ENCODE measurements around the gene RPL7A. TPM values are rescaled to one million over a fixed set of nuclear protein-coding genes. Genes with fewer than 3 reads are reported as not detected.
"Not testable (repeated sequence)": the region's sequence is repeated elsewhere in the genome, so short reads cannot be mapped to it uniquely, and the experiment has no call there.

RPL7A gene
- total RNA-seq, 1 donor from 2014 or later, result 834 TPM

DNA sequence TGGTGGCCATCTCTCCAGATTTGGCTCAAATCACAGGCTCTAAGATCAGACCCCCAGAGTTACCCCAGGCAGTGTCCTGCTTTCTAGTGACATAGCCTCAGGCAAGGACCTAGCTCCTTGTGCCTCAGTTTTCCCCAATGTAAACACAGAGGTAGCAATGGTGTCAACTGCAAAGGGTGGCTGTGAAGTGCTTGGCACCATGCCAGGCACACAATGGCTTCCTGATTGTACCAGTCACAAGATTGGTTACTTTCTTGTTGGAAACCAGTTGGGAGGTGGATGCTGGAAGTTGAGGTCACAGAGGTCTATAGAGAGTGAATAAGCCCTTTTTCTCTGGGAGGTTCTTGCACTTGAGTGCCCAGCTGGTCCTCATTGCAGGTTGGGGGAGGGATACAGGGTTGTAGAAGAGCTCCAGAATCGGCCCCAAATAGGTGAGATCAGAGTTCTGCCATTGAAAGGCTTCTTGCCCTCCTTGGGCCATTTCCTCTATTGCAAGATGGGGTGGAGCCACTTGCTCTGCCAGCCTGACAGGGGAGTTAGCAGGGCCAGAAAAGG lies 30.5 kb downstream of the RPL7A start:
- intact Hi-C loops (cut with DNase I), result no loop called here
- DNase-seq (no peak), ATAC-seq (ENCODE audit: poor library complexity) (no peak)

DNA sequence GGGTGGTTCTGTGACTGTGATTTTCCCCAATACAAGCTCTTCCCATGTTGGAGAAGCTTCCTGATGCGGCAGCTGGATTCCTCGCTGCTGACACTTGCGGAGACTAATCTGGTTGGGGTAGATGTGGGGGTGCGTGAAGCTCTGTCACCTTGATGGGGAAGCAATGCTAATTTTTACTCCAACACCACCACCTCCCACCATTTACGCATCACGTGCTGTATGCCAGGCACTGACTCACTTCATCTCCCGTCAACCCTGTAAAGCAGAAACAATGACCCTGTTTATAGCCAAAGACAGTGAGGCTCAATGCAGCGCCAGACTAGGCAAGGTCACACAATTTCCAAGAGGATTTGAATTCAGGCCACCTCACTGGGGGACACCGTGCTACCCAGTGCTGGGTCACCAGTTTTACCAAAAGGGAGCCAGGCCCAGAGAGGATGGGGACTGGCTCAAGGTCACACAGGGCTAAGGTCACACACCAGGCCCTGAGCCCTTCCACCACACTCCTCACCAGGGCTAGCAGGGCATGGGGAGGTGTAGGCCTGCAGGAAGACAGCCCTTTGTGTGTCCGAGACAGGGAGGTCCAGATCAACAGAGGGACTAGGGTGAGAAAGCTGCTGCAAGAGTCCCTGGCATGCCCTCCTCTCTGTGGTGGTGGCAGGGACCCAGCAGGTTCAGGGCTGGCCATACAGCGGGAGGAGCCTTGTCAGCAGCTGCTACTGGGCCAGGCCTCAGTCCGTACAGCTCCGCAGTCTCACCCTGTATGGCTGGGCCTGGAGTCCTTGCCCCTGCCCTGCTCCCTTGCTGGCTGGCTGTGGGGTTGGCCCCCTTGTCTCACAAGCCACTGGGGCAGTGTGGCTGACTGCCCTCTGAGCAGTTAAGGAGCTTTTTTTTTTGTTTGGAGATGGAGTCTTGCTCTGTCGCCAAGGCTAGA lies 31.4 kb downstream of the RPL7A start:
- ATAC-seq (ENCODE audit: poor library complexity) (no peak), DNase-seq (no peak)

DNA sequence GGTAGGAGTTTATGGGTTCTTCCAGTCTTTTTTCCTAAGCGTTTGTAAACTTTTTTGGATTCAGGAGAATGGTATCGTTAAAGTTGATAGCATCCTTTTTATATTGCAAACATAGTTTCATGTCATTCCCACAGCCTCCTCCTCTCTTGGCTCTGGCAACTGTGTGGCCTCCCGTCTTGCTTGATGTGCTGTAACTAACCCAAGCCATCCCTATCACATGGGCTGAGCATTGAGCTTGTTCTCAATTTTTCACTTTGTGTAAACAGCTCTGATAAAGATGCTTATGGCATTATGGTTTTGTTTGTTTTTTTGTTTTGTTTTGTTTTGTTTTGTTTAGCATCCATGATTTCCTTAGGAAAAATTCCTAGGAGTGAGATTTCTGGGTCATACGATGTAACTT lies 32.7 kb downstream of the RPL7A start:
- intact Hi-C loops (cut with DNase I), result no loop called here
- DNase-seq, result no peak
- no peak for ATAC-seq (ENCODE audit: poor library complexity)

More for the DNA sequence above, 31.4 kb downstream of the RPL7A start:
- intact Hi-C loops (cut with DNase I), result no loop called here

DNA sequence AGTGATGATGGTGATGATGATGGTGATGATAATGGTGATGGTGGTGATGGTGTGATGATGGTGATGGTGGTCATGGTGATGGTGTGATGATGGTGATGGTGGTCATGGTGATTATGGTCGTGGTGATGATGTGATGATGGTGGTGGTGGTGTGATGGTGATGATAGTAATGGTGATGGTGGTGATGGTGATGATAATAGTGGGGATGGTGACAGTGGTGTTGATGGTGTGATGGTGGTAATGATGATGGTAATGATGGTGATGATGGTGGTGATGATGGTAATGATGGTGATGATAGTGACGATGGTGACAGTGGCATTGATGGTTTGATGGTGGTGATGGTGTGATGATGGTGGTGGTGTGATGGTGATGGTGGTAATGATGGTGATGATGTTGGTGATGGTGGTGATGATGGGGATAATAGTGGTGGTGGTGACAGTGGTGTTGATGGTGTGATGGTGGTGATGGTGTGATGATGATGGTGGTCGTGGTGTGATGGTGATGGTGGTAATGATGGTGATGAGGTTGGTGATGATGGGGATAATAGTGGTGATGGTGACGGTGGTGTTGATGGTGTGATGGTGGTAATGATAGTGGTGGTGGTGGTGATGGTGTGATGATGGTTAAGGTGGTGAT lies 34.6 kb downstream of the RPL7A start:
- DNase-seq, result no peak
- ATAC-seq (ENCODE audit: poor library complexity), result no peak
- intact Hi-C loops (cut with DNase I), result no loop called here

DNA sequence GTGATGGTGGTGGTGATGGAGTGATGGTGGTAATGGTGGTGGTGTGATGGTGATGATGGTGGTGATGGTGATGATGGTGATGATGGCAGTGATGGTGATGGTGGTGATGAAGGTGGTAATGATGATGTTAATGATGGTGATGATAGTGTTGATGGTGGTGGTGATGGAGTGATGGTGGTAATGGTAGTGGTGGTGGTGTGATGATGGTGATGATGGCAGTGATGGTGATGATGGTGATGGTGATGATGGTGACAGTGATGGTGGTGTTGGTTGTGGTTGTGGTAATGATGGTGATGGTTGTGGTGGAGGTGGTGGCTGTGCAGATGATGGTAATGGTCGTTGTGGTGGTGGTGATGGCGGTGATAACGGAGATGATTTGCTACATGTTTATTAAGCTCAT lies 35.4 kb downstream of the RPL7A start:
- intact Hi-C loops (cut with DNase I), result no loop called here
- no peak for ATAC-seq (ENCODE audit: poor library complexity)
- no peak for DNase-seq

DNA sequence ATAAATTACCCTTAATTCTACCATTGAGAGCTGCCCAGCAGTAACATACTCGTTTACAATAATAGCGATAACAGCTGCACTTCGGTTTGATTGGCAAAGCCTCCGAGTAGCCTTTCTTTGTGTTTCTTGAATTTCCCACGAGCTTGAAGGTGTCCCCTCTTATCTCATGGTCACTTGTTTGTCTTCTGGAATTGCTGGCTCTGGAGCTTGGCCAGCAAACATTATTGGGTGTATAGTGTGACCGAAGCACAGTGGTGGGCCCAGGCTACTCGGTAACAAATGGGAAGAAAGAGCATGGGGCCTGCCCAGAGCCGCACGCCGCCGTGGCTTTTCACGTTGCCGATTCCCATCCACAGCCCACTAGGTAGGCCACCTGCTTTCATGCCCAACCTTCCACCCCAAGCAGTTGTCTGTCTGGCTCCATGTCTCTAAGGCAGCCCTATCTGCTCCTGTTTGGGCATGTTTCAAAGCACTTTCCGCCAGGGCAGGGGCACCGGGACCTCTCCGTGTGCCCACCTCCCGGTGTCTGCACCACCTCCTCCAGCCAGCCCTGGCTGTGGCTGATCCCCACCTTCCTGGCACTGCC lies 36.8 kb downstream of the RPL7A start:
- ATAC-seq (ENCODE audit: poor library complexity) (no peak), DNase-seq (no peak)
- intact Hi-C loops (cut with DNase I), result no loop called here

DNA sequence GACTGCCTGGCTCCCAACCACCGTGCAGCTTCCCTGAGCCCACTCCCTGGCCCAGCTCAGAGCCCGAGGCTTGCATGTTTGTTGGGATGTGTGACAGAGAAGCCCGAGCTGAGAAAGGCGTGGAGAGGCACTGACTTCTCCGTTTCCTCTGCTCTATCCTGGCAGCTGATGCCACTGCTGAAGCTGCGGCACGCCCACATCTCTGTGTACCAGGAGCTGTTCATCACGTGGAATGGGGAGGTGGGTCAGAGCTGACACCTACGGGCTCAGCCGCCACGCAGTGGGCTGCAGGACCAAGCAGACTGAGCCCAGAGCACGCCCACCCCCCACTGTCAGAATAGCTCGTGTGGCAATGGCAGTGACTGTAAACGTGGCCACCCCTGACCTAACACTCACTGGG lies 37.4 kb downstream of the RPL7A start:
- ATAC-seq (ENCODE audit: poor library complexity) (no peak), DNase-seq (no peak)
- intact Hi-C loops (cut with DNase I), result no loop called here

DNA sequence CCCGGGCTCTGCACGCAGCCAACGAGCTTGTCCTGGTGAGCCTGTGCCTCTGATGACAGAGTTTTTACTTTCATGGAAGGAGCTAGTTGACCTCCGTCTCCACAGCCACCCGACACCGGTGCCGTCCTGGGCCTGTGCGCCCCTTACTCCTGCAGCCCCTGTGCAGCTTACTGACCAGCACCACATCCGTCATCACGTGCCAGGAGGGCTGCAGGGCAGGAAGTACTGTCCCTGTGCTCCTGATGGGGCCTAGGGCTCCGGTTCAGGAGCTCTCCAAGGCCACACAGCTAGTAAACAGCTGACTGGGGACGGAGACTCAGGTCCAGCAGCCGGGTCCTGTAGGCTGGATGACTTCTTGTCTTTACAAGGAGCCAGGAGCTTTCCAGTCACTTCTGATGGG lies 38.3 kb downstream of the RPL7A start:
- intact Hi-C loops (cut with DNase I), result no loop called here
- DNase-seq, result peak; percentile 22
- ATAC-seq (ENCODE audit: poor library complexity), result no peak

DNA sequence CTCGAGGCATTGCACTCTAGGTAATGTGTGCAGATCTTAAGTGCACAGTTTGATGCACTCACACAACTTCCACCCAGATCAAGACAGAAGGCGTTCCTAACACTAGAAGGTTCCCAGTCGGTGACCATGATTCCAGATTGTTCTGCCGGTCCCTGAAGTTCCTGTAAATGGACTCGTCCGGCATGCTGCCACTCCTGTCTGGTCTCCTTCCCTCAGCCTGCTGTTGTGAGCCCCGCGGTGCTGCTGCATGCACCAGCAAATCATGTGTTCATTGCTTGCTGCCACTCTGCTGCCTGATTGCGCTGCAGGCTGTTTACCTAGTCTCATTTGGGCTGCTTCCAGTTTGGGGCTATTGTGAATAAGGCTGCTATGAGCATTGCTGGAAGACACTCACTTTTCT lies 39.7 kb downstream of the RPL7A start:
- ATAC-seq (ENCODE audit: poor library complexity) (no peak), DNase-seq (no peak)
- intact Hi-C loops (cut with DNase I), result no loop called here

DNA sequence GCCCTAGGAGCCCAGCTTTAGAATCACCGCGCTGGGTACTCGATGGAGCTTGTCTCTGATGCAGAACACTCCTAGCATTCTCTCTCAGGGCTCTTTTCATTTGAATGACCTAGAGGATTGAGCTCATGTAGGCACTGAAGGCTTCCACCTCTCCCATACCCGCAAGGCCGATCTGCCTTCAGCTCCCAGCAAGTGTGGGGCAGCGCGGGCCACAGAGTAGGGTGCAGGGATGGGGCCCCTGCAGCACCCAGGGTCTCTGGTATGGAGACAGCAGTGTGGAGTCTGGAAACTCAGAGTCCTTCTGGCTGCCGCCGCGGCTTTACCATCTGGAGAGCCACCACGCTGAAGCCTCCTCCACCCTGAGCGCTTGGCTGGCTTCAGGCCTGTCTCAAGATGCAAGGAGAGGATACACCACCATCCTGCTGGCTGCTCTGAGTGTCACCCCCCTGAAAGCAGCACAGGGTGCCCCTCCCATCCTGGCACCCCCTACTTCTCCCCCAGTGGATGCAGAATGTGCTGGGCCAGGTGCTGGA lies 41.1 kb downstream of the RPL7A start:
- no peak for ATAC-seq (ENCODE audit: poor library complexity)

DNA sequence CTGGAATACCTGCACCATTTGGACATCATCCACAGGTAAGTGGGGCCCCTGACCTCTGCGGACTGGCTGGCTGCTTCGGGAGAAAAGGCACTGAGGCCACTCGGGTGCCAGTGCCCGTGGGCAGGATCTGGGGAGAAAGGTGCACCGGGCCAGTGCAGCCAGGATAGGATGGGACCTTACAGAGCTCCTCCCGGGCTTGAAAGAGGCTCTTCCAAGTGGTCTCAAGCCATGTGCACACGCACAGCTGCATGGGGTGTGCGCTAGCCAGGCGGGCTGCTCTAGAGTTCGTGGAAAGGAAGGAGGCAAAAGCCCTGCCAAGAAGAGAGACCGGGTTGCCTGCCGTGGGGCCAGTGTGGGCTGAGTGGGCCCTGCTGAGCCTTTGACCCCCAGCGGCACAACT lies 41.5 kb downstream of the RPL7A start:
- no peak for DNase-seq
- intact Hi-C loops (cut with DNase I), result no loop called here
- ATAC-seq (ENCODE audit: poor library complexity), result no peak

More for the DNA sequence above, 41.1 kb downstream of the RPL7A start:
- no peak for DNase-seq
- intact Hi-C loops (cut with DNase I), result no loop called here

DNA sequence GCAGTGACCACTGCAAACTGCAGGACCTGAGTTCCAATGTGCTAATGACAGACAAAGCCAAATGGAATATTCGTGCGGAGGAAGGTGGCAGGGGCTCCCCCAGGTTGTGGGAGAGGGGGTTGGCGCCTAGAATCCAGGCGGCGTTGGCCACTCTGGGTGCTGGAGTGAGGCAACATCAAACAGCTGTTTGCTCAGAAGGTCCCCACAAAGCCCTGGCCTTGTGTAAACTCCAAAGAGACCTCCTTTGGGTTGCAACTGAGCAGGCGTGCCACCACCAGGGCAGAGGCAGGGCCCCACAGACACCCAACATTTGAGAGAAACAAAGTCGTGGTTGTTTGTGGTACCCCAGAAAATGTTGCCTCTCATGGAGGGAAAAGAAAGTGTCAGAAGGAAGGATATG lies 42.7 kb downstream of the RPL7A start:
- ATAC-seq (ENCODE audit: poor library complexity) (no peak), DNase-seq (no peak)
- intact Hi-C loops (cut with DNase I), result no loop called here

DNA sequence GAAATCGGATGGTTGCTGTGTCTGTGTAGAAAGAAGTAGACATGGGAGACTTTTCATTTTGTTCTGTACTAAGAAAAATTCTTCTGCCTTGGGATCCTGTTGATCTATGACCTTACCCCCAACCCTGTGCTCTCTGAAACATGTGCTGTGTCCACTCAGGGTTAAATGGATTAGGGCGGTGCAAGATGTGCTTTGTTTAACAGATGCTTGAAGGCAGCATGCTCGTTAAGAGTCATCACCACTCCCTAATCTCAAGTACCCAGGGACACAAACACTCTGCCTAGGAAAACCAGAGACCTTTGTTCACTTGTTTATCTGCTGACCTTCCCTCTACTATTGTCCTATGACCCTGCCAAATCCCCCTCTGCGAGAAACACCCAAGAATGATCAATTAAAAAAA lies 43.4 kb downstream of the RPL7A start:
- ATAC-seq (ENCODE audit: poor library complexity); intact Hi-C loops (cut with DNase I): not testable (repeated sequence)

DNA sequence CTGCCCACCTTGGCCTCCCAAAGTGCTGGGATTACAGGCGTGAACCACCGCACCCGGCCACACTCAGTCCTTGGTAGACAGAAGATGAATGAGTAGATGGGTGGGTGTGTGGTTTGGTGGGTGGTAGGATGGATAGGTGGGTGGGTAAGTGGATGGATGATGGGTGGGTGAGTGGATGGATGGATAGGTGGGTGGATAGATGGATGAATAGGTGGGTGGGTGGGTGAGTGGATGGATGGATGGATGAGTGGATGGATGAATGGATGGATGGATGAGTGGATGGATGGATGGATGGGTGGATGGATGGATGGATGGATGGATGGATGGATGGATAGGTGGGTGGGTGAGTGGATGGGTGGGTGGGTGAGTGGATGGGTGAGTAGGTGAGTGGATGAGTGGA lies 44.3 kb downstream of the RPL7A start:
- intact Hi-C loops (cut with DNase I); DNase-seq; ATAC-seq (ENCODE audit: poor library complexity): not testable (repeated sequence)

More for the DNA sequence above, 43.4 kb downstream of the RPL7A start:
- DNase-seq, result not testable (repeated sequence)

DNA sequence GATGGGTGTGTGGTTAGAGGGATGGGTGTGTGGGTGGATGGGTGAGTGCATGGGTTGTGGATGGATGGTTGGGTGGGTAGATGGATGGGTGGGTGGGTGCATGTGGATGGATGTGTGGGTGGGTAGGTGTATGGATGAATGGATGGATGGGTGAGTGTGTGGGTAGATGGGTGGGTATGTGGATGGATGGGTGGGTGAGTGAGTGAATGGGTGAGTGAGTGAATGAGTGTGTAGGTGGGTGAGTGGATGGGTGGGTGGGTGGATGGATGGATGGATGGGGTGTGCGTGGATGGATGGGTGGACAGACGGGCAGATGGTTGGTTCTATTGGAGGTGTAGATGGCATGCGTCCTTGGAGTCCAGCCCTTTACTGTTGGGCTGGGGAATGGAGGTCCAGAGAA lies 45.4 kb downstream of the RPL7A start:
- DNase-seq (no peak), ATAC-seq (ENCODE audit: poor library complexity) (no peak)
- intact Hi-C loops (cut with DNase I), result no loop called here

DNA sequence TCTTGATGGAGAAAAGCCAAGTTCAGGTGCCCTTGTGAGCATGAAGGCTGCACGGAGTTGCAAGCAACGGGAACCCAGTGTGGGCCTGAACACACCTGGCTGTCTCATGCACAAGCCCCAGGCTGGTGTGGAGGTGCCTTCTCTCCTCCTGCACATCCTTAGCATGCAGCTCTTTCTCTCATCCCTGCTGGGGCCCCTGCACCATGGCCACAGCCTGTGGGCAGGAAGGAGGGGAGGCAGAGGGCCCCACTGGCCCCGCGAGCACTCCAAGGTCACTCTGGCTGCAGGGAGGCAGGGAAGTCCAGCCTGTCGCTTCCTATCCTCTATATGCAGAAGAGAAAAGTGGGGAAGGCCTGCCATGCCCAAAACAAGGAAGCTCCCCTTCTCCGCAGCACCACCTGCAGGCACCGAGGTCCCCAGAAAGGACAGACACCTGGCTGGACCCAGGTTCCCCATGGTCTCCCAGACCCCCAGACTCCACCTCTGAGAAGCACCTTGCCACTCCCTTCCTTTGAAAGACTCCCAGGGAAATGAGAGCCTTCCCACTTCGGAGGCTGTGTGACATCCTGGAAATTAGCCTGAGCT lies 46.8 kb downstream of the RPL7A start:
- ATAC-seq (ENCODE audit: poor library complexity), result no peak
- DNase-seq, result no peak
- intact Hi-C loops (cut with DNase I), result no loop called here

DNA sequence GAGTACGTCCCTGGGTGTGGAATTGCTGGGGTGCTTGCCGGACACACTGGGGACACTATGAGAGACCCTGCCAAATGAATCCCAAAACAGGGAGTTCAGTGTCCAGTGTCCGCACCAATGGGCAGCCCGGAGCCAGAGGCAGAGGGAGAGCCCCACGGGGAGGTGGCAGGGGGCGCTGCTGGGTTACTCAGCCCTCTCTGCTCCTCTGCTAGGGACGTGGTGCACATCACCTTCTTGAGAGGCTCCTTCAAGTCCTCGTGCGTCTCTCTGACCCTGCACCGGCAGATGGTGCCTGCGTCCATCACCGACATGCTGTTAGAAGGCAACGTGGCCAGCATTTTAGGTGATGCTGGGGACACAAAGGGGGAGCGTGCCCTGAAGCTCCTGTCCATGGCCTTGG lies 48.9 kb downstream of the RPL7A start:
- DNase-seq, result no peak
- intact Hi-C loops (cut with DNase I), result no loop called here
- ATAC-seq (ENCODE audit: poor library complexity), result no peak

DNA sequence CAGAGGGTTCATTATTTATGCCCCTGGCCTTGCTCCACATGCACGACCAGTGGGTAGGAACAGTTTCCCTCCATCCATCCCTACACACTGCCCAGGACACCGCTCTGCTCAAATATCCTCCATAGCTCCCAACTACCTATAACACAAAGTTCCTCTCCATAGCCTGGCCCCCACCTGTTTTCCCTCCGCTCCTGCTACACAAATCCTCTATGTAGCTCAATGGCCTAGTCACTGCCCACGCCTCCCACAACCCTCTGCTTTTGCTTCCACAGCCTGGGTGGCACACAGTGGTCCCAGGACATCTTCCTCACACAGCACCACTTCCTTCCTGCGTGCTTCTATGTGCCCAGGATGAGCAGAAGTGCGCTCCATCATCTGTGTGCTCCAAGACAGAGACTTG lies 49.4 kb downstream of the RPL7A start:
- intact Hi-C loops (cut with DNase I), result no loop called here
- no peak for DNase-seq
- ATAC-seq (ENCODE audit: poor library complexity), result no peak

DNA sequence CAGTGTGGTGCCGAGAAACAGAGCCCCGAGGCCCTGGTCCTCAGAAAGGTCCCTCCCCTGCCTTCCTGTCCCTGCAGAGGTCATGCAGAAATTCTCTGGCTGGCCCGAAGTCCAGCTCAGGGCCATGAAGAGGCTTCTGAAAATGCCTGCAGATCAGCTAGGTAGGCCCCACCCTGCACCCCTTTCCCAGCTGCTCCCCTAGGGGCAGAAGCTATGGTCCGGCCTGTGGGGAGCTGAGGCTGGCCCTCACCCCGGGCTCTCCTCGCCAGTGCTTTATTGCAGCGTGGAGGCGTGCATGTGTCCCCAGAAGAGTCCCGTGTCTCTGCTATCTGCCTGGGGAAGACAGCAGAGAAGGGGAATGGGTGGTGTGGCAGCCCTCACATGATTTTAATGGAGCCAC lies 49.9 kb downstream of the RPL7A start:
- intact Hi-C loops (cut with DNase I), result no loop called here
- no peak for ATAC-seq (ENCODE audit: poor library complexity)

More for the DNA sequence above, 49.9 kb downstream of the RPL7A start:
- DNase-seq, result no peak

Measured in Right ventricle myocardium superior (tissue), 1 donor.